Cardiac muscle cell (in vitro differentiated cells and primary cell): ENCODE results near the gene BLOC1S3. TPM values are rescaled to one million over a fixed set of nuclear protein-coding genes. Genes with fewer than 3 reads are reported as not detected.
A peak's percentile ranks its signal among the peaks of the same experiment; 100 is the strongest.

ENCODE experiments used
- DNase-seq, 2 donors: peaks; one replicate each; pipeline versions ENCODE4 v3.0.0 to v3.0.0-alpha.2; 2010 to 2017; ENCODE audit warnings: low read depth in 1 of 2, low spot score in 1 of 2
- H3K27ac ChIP-seq: fragments of 200-600 bp; sonication (generic); 2 replicates; pipeline ENCODE4 v1.5.1; 2016
- H3K27me3 ChIP-seq: fragments of 200-600 bp; sonication (generic); 2 replicates; pipeline ENCODE4 v1.6.0; 2016; ENCODE audit warnings: control low read depth
- H3K36me3 ChIP-seq: fragments of 200-600 bp; sonication (generic); 2 replicates; pipeline ENCODE4 v1.5.1; 2016; ENCODE audit warnings: control low read depth
- H3K4me1 ChIP-seq: fragments of 200-600 bp; sonication (generic); 2 replicates; pipeline ENCODE4 v1.8.1; 2017; ENCODE audit warnings: low read depth, mild to moderate bottlenecking, mixed run types
- H3K4me3 ChIP-seq: fragments of 200-600 bp; sonication (generic); 2 replicates; pipeline ENCODE4 v1.5.1; 2016; ENCODE audit warnings: mild to moderate bottlenecking
- H3K9me3 ChIP-seq: fragments of 200-600 bp; sonication (generic); 2 replicates; pipeline ENCODE4 v1.5.1; 2017; ENCODE audit warnings: low read depth, mild to moderate bottlenecking, control low read depth
- polyA plus RNA-seq: library from polyadenylated mRNA; unstranded; fragments of >200 nt; fragmentation: Nextera tagmentation; extraction: Ambion mirVana; gene quantifications from 2 replicates; pipeline ENCODE4 v1.2.1, GENCODE V29; 2016
- total RNA-seq: library from RNA; depleted of rRNA; stranded (reverse); fragments of >200 nt; gene quantifications from 2 replicates; pipeline ENCODE4 v1.2.3, GENCODE V29; 2016
- TF ChIP-seq, protein P1 (sequence below): IDR thresholded peaks from 2 replicates; pipeline ENCODE4 v1.5.1; 2012; ENCODE audit warnings: low read depth, mild to moderate bottlenecking, low read length

Gene BLOC1S3
- total and polyA plus RNA-seq, 2 experiments from 2014 or later, result 6.5 to 8.2 TPM

GRCh38 chr19:45172611-45173208 is 5.9 kb upstream of the BLOC1S3 start:
- DNase-seq, result no peak
- Histone ChIP-seq H3K4me1 (peaks cover 10% of the 10 kb centered on the region), H3K27me3 (no peaks in the 10 kb centered on the region), H3K36me3 (no peaks in the 10 kb centered on the region), H3K9me3 (no peaks in the 10 kb centered on the region), H3K4me3 (no peak overlapping the region), H3K27ac (no peak overlapping the region)
- TF ChIP-seq, protein P1, sequence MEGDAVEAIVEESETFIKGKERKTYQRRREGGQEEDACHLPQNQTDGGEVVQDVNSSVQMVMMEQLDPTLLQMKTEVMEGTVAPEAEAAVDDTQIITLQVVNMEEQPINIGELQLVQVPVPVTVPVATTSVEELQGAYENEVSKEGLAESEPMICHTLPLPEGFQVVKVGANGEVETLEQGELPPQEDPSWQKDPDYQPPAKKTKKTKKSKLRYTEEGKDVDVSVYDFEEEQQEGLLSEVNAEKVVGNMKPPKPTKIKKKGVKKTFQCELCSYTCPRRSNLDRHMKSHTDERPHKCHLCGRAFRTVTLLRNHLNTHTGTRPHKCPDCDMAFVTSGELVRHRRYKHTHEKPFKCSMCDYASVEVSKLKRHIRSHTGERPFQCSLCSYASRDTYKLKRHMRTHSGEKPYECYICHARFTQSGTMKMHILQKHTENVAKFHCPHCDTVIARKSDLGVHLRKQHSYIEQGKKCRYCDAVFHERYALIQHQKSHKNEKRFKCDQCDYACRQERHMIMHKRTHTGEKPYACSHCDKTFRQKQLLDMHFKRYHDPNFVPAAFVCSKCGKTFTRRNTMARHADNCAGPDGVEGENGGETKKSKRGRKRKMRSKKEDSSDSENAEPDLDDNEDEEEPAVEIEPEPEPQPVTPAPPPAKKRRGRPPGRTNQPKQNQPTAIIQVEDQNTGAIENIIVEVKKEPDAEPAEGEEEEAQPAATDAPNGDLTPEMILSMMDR, result no peak

GRCh38 chr19:45173816-45174215 is 4.8 kb upstream of the BLOC1S3 start:
- Histone ChIP-seq H3K36me3 (no peaks in the 10 kb centered on the region), H3K27me3 (no peaks in the 10 kb centered on the region), H3K4me3 (no peak overlapping the region), H3K4me1 (peaks cover 10% of the 10 kb centered on the region), H3K27ac (no peak overlapping the region), H3K9me3 (no peaks in the 10 kb centered on the region)
- TF ChIP-seq, protein P1, result no peak
- no peak for DNase-seq

DNA sequence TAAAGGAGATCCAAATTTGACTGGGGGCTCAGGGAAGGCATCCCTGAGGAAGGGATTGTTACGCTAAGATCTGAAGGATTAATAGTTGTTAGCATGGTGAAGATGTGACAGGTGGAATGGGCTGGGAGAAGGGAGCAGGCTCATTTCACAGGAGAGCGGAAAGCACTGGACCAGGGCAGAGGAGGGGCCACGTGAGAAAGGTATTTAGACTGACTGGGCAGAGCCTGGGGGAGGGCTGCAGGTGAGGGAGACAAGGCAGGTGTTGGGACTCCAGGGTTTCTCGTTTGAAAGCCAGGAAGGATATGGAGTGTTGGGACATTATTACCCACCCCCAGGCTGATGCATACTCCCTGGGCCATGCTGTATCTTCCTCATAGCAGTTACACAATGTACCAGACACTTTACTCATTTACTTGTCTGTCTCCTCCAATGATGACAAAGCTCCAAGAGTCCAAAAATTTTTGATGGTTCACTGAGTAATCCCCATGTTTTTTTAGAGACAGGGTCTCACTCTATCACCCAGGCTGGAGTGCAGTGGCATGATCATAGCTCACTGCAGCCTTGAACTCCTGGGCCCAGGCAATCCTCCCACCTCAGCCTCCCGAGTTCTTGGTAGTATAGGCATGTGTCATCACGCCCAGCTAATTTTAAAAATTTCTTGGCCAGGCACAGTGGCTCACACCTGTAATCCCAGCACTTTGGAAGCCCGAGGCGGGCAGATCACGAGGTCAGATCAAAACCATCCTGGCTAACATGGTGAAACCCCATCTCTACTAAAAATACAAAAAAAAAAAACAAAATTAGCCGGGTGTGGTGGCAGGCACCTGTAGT is 2.9 kb upstream of the BLOC1S3 start:
- TF ChIP-seq, protein P1, result no peak
- Histone ChIP-seq H3K36me3 (no peaks in the 10 kb centered on the region), H3K27ac (no peak overlapping the region), H3K4me1 (peaks cover 10% of the 10 kb centered on the region), H3K4me3 (no peak overlapping the region), H3K27me3 (no peaks in the 10 kb centered on the region), H3K9me3 (no peaks in the 10 kb centered on the region)
- no peak for DNase-seq

GRCh38 chr19:45177817-45178261 is 745 bp upstream of the BLOC1S3 start, which contains the start of gene TRAPPC6A:
TRAPPC6A (minus strand) TSS chr19:45178237; CDS start chr19:45178218, 19 bp downstream.
- H3K27me3 ChIP-seq, result no peaks in the 10 kb centered on the region
- H3K4me3 ChIP-seq, result peak within 1 kb of the TSS; percentile 88
- TF ChIP-seq, protein P1, result no peak
- H3K4me1 ChIP-seq, result peaks cover 4% of the 10 kb centered on the region
- DNase-seq, result no peak
- no peaks in the 10 kb centered on the region for H3K9me3 ChIP-seq
- H3K36me3 ChIP-seq, result no peaks in the 10 kb centered on the region
- H3K27ac ChIP-seq, result peak within 1 kb of the TSS; percentile 91

DNA sequence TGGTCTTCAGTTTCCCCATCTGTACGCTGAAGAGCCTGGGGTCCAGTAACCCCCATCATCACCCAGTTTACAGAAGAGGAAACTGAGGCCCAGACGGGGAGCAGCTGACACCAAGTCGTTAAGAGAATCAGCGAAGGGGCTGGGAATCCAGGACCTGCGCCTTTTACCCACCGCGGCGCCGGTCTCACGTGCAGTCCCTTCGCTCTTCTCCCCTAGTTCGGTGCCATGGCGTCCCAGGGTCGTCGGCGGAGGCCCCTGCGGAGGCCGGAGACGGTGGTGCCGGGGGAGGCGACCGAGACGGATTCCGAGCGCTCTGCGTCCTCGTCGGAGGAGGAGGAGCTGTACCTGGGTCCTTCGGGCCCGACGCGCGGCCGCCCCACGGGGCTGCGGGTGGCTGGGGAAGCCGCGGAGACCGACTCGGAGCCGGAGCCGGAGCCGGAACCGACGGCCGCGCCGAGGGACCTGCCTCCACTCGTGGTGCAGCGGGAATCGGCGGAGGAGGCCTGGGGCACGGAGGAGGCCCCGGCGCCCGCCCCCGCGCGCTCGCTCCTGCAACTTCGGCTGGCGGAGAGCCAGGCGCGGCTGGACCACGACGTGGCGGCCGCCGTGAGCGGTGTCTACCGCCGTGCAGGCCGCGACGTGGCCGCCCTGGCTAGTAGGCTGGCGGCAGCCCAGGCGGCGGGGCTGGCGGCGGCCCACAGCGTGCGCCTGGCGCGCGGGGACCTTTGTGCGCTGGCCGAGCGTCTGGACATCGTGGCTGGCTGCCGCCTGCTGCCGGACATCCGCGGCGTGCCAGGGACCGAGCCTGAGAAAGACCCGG is 698 bp downstream of the BLOC1S3 start:
- Histone ChIP-seq H3K9me3 (no peaks in the 10 kb centered on the region), H3K27me3 (no peaks in the 10 kb centered on the region), H3K27ac (peak overlapping the region; percentile 54), H3K4me1 (peaks cover 4% of the 10 kb centered on the region), H3K36me3 (no peaks in the 10 kb centered on the region), H3K4me3 (peak overlapping the region; percentile 81)
- TF ChIP-seq, protein P1, result no peak
- DNase-seq, result peak; percentile 46 to 53
